T-helper 2 cell treated with Interferon-gamma antibody and Interleukin-4, amounts not matched to agents 5 μg/mL and 100 μg/mL, for 36 hours (primary cell): ENCODE measurements around the gene TK2.

Source experiments
- DNase-seq: peaks from one replicate; pipeline ENCODE4 v3.0.0; 2021; ENCODE audit warnings: low spot score
- H3K27ac Mint-ChIP-seq: one replicate; pipeline ENCODE4 v1.8.0; 2021; ENCODE audit warnings: mild to moderate bottlenecking, mixed read lengths
- H3K27me3 Mint-ChIP-seq: one replicate; pipeline ENCODE4 v1.8.0; 2021; ENCODE audit warnings: low read depth, mixed read lengths
- H3K36me3 Mint-ChIP-seq: one replicate; pipeline ENCODE4 v1.8.0; 2021; ENCODE audit warnings: low read depth, mixed read lengths
- H3K4me1 Mint-ChIP-seq: one replicate; pipeline ENCODE4 v1.8.0; 2021; ENCODE audit warnings: low read depth, mixed read lengths
- H3K4me3 Mint-ChIP-seq: one replicate; pipeline ENCODE4 v1.8.0; 2022; ENCODE audit warnings: mild to moderate bottlenecking, moderate library complexity, mixed read lengths
- H3K9me3 Mint-ChIP-seq: one replicate; pipeline ENCODE4 v1.8.0; 2021; ENCODE audit warnings: mixed read lengths

The TK2 gene

DNA sequence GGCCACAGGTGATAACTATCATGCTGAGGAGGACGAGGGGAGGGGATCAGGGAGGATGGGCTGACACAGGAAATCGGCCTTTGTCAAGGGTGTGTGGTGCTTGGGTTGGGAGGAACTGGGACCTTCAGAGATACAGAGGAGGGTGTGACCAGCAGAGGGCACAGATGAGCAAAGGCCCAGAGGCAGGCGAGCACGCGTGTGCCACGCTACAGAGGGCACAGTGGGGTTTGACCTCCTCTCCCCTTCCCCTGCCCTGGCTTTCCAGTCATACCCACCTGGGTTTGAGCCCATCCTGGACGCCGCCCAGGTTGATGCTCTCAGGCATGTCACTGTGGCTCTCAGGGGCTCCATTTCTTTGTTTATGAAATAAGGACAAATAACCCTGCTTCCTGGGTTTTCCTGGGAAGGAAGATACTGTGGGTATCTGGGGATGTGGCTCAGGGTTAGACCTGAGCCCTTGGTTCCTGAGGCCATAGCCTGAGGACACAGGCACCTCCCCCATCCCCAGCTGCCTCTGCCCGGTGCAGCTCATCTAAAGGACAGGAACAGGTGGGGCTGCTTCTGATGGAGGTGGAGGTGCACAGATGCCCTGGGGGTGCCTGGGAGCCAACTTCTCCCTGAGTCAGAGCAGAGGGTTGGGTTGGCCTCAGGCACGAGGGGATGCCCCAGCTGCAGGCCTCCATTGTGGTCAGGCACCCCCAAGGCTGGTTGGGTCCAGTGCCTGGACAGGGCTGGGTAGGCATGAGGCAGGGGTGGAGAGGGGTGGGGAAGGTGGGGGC, 71.0 kb downstream of the TK2 start:
- Mint-ChIP-seq H3K9me3 (no peaks in the 10 kb centered on the region), H3K27me3 (peaks cover 2% of the 10 kb centered on the region), H3K36me3 (no peaks in the 10 kb centered on the region), H3K4me3 (peak overlapping the region; percentile 40), H3K27ac (peak overlapping the region; percentile 52), H3K4me1 (peaks cover 33% of the 10 kb centered on the region)
- DNase-seq: peak; percentile 75

DNA sequence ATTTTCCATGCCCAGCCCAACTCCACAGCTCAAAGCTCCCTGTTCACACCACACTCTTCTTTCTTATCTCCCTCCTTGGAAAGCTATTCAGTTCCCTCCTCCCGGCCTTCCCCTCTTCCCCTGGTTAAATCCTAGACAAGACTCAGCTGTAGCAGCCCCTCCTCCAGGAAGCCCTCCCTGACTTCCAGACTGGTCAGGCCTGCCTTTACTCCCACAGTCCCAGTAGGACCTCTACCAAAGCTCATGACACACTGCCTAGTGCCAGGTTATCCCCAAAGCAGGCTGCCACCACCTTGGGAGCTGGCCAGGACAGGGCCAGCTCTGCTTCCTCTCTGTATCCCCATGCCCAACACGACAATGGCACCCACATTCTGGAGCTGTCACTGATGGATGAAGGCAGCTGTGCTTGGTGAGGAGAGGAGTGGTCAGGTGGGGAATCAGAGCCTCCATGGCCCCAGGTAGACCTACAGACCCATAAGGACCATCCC, 72.8 kb downstream of the TK2 start:
- no peaks in the 10 kb centered on the region for H3K36me3 Mint-ChIP-seq
- no peak for DNase-seq

DNA sequence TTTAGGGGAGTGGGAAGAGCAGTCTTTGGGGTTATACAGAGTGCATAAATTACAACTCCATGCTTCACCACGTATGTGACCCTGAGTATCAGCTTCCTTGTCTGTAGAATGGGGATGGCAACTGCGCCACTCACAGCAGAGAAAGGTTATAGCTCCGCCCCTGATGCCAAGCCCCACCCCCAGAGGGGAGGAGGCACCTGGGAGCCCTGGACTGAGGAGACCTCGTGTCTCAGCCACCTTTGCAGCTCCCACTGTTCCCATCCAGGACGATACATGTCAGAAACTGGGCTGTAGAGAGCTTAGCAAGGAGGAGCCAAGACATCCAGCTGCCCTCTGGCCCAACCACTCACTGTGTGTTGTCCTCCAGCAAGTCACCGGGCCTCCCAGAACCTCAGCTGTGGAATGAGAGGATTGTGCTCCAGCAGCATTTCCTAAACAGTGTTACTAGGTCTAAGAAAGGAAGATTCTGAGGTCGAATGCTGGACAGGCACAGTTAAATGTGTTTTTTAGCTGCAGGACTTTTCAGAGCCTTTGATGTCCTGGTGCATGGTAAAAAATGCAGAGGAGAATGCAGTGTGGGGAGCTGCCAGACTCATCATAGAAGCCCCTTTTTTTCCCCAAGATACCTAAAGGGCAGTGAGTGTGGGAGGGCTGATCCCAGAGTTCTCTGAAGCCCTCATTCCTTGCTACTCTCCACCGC, 73.4 kb downstream of the TK2 start:
- no peaks in the 10 kb centered on the region for H3K36me3 Mint-ChIP-seq
- no peak overlapping the region for H3K27ac Mint-ChIP-seq
- H3K9me3 Mint-ChIP-seq: no peaks in the 10 kb centered on the region
- DNase-seq: peak; percentile 41
- no peak overlapping the region for H3K4me3 Mint-ChIP-seq
- H3K4me1 Mint-ChIP-seq: peaks cover 26% of the 10 kb centered on the region
- H3K27me3 Mint-ChIP-seq: peaks cover 2% of the 10 kb centered on the region

More for the DNA sequence above, 72.8 kb downstream of the TK2 start:
- H3K9me3 Mint-ChIP-seq: no peaks in the 10 kb centered on the region
- no peak overlapping the region for H3K4me3 Mint-ChIP-seq
- no peak overlapping the region for H3K27ac Mint-ChIP-seq
- H3K4me1 Mint-ChIP-seq: peaks cover 26% of the 10 kb centered on the region
- H3K27me3 Mint-ChIP-seq: peaks cover 2% of the 10 kb centered on the region

DNA sequence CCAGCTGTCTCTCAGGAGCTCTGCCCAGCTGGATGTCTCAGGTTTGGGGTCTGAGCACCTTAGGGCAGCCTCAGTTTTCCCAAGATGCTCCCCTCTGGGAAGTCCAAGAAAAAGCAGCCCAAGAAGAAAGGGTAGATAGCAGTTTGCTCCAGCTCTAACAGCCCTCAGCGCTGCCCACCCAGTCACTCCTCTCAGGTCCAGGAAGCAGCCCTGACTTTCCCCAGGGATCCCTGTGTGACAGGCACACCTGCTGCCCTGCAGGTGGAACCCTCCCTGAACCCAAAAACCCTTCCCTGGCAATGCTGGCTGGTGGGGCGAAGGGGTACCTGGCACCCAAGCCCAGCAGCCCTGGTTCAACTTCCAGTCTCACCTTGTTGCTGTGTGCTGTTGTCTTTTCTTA, 74.7 kb downstream of the TK2 start:
- Mint-ChIP-seq H3K36me3 (no peaks in the 10 kb centered on the region), H3K4me1 (peaks cover 26% of the 10 kb centered on the region), H3K4me3 (no peak overlapping the region), H3K27ac (no peak overlapping the region), H3K9me3 (no peaks in the 10 kb centered on the region), H3K27me3 (peaks cover 2% of the 10 kb centered on the region)
- no peak for DNase-seq

DNA sequence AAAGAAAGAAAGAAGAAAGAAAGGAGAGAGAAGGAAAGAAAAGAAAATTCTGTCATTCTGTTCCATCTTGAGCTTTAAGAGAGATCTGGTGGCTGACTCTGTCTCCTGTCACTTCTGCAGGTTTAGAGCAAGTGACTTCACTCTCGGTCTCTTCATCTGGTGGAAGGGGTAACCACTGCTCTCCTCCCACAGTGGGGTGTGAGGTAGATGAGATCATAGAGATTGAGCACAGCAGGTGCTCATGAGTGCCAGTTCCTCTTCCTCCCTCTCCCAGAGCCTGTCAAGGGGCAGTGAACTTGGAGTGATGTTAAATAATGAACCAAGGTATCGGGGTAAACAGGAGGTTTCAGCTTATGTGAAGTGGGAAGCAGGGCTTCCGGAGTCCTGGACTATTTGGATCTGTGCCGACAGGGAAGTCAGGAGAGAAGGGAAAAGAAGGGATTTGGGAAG, 75.1 kb downstream of the TK2 start:
- peak; percentile 62 for DNase-seq
- Mint-ChIP-seq H3K4me3 (peak overlapping the region; percentile 33), H3K36me3 (no peaks in the 10 kb centered on the region), H3K9me3 (no peaks in the 10 kb centered on the region), H3K4me1 (peaks cover 26% of the 10 kb centered on the region), H3K27me3 (peaks cover 2% of the 10 kb centered on the region), H3K27ac (peak overlapping the region; percentile 71)

DNA sequence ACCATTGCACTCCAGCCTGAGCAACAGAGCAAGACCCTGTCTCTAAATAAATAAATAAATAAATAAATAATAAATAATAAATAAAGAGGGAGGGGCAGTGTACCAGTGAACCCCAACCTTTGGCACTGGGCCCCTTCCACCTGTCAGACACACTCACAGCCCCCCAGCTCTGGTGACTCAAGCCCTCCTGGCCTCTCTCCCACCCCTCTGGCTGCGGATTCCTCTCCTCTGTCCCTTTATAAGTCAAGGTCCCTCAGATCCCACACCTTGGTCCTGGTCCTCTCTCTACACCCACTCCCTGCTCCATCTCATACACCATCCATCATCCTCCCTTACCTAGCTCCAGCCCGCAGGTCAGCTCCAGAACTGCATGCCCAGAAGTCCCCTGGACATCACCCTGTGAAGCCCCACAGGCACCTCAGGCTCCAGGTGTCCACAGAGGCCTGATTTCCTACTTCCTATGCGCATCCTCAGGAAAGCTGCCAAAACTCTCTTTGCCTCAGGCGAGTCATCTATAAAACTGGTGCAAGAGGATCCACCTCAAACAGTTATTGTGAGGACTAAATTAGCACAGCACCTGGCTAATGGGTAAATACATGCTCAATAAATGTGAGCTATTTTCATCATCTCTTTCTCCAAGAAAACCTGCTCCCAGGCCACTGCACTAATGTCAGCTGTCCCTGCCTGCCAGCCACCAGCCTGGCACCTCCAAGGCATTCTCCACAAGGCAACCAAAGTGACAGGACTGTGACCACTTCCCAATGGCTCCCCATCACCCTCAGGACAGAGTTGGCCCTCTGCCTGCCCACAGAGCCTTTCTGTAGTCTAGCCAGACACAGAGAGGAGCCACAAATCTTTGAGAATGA, 76.0 kb downstream of the TK2 start:
- H3K4me3 Mint-ChIP-seq: no peak overlapping the region
- no peak for DNase-seq
- H3K36me3 Mint-ChIP-seq: no peaks in the 10 kb centered on the region
- peak overlapping the region; percentile 16 for H3K27ac Mint-ChIP-seq
- peaks cover 2% of the 10 kb centered on the region for H3K27me3 Mint-ChIP-seq
- H3K9me3 Mint-ChIP-seq: no peaks in the 10 kb centered on the region
- H3K4me1 Mint-ChIP-seq: peaks cover 22% of the 10 kb centered on the region

DNA sequence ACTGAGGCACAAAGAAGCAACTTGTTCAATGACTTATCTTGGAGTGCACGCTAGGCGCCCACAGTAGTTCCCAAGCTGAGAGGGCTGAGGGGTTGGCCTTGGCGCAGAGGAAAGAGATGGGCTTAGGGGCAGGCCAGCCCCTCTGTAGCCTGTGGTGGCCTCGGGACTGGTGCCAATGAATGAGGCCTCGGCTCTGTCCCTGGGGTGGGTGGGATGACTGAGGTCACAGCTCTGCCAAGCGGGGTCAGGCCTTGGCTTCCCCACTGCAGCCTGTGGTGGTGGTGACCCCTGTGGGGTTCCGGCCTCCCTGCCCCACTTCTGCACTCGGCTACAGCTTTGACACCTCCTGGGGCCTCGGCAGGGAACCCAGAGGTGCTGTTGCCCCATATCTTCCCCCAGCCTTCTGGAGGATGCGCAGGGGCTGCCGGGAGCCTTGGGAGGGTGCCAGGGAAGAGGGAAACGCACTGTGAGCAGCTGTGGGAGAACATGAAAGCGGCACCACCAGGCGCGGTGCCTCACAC, 76.8 kb downstream of the TK2 start:
- Mint-ChIP-seq H3K9me3 (no peaks in the 10 kb centered on the region), H3K4me1 (peaks cover 17% of the 10 kb centered on the region), H3K27ac (no peak overlapping the region), H3K27me3 (peaks cover 2% of the 10 kb centered on the region), H3K4me3 (no peak overlapping the region), H3K36me3 (no peaks in the 10 kb centered on the region)
- DNase-seq: no peak

DNA sequence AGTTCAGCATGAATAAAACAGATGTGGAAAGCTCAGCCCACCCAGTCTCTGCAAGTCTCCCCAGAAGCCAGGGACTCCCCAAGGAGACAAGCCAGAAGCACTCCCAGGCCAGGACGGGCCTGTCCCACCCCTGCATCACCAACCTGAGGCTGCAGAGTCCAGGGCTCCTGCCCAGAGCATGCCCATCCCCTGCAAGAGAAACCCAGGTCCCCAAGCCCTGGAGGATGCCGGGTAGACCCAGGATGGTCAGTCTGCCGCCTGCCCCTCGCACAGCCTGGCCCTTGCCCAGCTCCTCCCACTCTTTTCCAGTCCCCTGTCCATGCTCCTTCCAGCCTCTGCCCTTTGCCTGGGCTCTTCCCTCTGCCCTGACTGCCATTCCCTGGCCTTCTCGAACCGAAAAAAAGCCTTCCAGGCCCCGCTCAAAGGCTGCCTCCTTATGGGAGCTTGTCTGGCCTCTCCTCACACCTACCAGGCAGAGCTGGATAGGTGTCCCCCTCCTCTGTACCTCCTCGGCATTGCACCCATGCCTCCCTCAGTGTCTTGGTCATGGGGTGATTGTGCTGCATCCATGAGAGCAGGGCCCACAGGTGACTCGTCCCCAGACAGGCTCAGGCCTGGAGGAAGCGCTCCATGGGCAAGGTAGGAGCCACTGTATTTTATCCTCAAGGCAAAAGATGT, 78.1 kb downstream of the TK2 start:
- DNase-seq: no peak
- Mint-ChIP-seq H3K4me3 (no peak overlapping the region), H3K9me3 (no peaks in the 10 kb centered on the region), H3K36me3 (no peaks in the 10 kb centered on the region), H3K27ac (no peak overlapping the region), H3K4me1 (peaks cover 15% of the 10 kb centered on the region), H3K27me3 (peaks cover 7% of the 10 kb centered on the region)

DNA sequence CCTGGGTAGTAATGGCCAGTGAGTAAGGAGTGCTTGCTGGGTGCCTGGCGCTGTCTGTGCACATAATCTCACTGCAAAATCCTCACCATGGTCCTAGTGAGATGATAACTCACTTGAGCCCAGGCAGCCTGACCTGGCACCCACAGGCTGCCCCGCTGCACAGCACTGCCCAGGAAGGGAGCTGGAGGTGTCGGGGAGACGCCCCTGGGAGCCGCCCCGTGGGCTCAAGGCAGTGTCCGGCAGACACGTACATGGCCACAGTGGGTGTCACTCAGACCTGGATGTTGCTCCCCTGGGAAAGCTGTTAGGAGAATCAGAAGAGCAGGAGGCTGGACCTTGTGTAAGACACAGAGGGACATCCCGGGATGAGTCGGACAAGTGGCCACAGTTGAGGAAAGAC, 78.7 kb downstream of the TK2 start:
- Mint-ChIP-seq H3K9me3 (no peaks in the 10 kb centered on the region), H3K4me1 (peaks cover 15% of the 10 kb centered on the region), H3K27ac (no peak overlapping the region), H3K4me3 (no peak overlapping the region), H3K36me3 (no peaks in the 10 kb centered on the region), H3K27me3 (peaks cover 9% of the 10 kb centered on the region)
- no peak for DNase-seq

DNA sequence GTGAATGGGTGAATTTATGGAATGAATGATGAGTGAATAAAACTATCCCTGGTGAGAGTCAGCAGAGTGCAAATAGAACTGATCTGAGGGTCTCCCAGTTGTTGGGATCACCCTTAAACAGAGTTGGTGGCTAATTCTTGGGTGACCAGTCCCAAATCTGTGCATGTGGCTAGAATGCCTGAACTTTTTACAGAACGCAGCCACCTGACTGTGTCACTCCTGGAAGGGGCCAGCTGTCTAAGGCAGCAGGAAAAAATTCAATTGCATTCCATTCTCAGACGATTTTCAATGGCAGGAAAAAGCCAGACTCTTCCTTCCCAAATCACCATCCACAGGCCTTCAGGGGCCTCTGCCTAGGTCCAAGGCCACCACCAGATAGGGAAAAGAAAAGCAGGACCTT, 79.4 kb downstream of the TK2 start:
- Mint-ChIP-seq H3K9me3 (no peaks in the 10 kb centered on the region), H3K27me3 (peaks cover 10% of the 10 kb centered on the region), H3K36me3 (no peaks in the 10 kb centered on the region), H3K4me3 (no peak overlapping the region), H3K4me1 (peaks cover 14% of the 10 kb centered on the region), H3K27ac (no peak overlapping the region)
- no peak for DNase-seq

DNA sequence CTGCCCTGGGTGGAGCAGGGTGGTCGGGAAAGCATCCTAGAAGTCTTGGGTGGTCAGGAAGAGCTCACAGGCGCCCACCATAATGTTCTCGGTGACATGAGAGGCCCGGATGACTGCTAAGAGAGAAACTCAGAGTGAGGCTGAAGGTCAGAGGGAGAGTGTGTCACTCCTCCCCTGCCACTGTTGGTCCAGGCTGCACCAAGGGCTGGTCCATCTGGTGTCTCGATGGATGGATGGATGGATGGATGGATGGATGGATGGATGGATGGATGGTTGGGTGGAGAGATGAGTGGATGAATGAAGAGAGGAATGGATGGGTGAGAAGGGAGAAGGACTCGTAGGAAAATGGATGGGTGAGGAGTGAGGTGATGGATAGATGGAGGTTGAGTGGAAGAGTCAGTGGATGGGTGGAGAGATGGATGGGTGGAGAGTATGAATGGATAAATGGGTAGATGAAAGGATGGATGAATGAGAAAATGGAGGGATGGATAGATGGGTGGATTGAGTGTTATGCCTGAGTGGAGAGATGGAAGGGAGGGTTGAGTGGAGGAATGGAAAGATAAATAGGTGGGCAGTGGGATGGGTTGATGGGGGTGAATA, 79.9 kb downstream of the TK2 start:
- Mint-ChIP-seq H3K36me3 (no peaks in the 10 kb centered on the region), H3K4me1 (peaks cover 12% of the 10 kb centered on the region), H3K27me3 (peaks cover 12% of the 10 kb centered on the region), H3K27ac (no peak overlapping the region), H3K9me3 (no peaks in the 10 kb centered on the region), H3K4me3 (no peak overlapping the region)
- no peak for DNase-seq

DNA sequence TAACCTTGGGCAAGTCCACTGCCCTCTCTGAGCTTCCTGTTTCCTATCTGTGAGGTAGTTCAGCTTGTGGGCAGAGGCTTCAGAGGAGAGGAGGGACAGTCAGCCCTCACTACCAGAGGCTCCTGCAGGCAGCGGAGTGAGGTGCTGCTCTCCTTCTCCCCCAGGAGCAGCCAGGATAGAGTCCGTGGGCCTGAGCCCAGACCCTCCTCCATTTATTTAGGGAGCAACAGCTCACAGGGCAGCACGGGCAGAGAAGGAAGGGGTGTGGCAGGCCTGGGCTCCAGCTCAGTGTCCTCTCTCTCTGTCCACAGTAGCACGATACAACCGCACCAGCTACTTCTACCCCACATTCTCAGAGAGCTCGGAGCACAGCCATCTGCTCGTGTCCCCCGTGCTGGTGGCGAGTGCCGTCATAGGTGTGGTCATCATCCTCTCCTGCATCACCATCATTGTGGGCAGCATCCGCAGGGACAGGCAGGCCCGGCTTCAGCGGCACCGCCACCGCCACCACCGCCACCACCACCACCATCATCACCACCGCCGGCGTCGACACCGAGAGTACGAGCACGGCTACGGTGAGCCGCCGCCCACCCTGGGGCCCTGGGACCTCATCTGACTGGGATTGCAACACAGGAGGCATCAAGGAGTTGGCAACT, 80.5 kb downstream of the TK2 start:
- no peaks in the 10 kb centered on the region for H3K9me3 Mint-ChIP-seq
- H3K27ac Mint-ChIP-seq: no peak overlapping the region
- H3K4me3 Mint-ChIP-seq: no peak overlapping the region
- no peaks in the 10 kb centered on the region for H3K36me3 Mint-ChIP-seq
- H3K4me1 Mint-ChIP-seq: peaks cover 6% of the 10 kb centered on the region
- H3K27me3 Mint-ChIP-seq: peaks cover 15% of the 10 kb centered on the region
- DNase-seq: no peak
